ENCODE results near the gene PIK3AP1. TPM values are rescaled to one million over a fixed set of nuclear protein-coding genes. Genes with fewer than 3 reads are reported as not detected.

The PIK3AP1 gene
- total and polyA plus RNA-seq, 2 of the 13 experiments (the other 11 are each of a cell fraction or from before 2014, with no cell fraction given) = 3.6 to 13.8 TPM

GRCh38 chr10:96670786-96671185 lies 49.5 kb downstream of the PIK3AP1 start (continued):
- TF ChIP-seq, protein P1, sequence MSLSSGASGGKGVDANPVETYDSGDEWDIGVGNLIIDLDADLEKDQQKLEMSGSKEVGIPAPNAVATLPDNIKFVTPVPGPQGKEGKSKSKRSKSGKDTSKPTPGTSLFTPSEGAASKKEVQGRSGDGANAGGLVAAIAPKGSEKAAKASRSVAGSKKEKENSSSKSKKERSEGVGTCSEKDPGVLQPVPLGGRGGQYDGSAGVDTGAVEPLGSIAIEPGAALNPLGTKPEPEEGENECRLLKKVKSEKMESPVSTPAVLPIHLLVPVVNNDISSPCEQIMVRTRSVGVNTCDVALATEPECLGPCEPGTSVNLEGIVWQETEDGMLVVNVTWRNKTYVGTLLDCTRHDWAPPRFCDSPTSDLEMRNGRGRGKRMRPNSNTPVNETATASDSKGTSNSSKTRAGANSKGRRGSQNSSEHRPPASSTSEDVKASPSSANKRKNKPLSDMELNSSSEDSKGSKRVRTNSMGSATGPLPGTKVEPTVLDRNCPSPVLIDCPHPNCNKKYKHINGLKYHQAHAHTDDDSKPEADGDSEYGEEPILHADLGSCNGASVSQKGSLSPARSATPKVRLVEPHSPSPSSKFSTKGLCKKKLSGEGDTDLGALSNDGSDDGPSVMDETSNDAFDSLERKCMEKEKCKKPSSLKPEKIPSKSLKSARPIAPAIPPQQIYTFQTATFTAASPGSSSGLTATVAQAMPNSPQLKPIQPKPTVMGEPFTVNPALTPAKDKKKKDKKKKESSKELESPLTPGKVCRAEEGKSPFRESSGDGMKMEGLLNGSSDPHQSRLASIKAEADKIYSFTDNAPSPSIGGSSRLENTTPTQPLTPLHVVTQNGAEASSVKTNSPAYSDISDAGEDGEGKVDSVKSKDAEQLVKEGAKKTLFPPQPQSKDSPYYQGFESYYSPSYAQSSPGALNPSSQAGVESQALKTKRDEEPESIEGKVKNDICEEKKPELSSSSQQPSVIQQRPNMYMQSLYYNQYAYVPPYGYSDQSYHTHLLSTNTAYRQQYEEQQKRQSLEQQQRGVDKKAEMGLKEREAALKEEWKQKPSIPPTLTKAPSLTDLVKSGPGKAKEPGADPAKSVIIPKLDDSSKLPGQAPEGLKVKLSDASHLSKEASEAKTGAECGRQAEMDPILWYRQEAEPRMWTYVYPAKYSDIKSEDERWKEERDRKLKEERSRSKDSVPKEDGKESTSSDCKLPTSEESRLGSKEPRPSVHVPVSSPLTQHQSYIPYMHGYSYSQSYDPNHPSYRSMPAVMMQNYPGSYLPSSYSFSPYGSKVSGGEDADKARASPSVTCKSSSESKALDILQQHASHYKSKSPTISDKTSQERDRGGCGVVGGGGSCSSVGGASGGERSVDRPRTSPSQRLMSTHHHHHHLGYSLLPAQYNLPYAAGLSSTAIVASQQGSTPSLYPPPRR (CRISPR knock-in tag; IDR thresholded peaks at IDR 0.05; ENCODE audit: borderline replicate concordance) = peak; percentile 96
- TF ChIP-seq HMG20B (CRISPR knock-in tag; conservative IDR thresholded peaks at IDR 0.05) (0 out of 2 replicates have a peak, but pooled peaks have one; percentile 40), FOXJ3 (CRISPR knock-in tag; IDR thresholded peaks at IDR 0.05; ENCODE audit: borderline replicate concordance) (peak; percentile 52; the same call in 1 of the 2 replicates), CBX2 (IDR thresholded peaks at IDR 0.05; ENCODE audit: low read depth, low read length) (no peak), CBX2 (CRISPR knock-in tag; IDR thresholded peaks at IDR 0.05; ENCODE audit: low read depth) (no peak), ETV5 (CRISPR knock-in tag; IDR thresholded peaks at IDR 0.05; ENCODE audit: borderline replicate concordance) (no peak), ZNF44 (CRISPR knock-in tag; IDR thresholded peaks at IDR 0.05) (no peak), ZBTB7B (CRISPR knock-in tag; IDR thresholded peaks at IDR 0.05) (no peak)
- TF ChIP-seq, protein P2, sequence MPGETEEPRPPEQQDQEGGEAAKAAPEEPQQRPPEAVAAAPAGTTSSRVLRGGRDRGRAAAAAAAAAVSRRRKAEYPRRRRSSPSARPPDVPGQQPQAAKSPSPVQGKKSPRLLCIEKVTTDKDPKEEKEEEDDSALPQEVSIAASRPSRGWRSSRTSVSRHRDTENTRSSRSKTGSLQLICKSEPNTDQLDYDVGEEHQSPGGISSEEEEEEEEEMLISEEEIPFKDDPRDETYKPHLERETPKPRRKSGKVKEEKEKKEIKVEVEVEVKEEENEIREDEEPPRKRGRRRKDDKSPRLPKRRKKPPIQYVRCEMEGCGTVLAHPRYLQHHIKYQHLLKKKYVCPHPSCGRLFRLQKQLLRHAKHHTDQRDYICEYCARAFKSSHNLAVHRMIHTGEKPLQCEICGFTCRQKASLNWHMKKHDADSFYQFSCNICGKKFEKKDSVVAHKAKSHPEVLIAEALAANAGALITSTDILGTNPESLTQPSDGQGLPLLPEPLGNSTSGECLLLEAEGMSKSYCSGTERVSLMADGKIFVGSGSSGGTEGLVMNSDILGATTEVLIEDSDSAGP (CRISPR knock-in tag; IDR thresholded peaks at IDR 0.05; ENCODE audit: borderline replicate concordance) = no peak
